GM04503 (cell line): ENCODE data around the gene SERPINC1.
"Not testable (repeated sequence)": the region's sequence is repeated elsewhere in the genome, so short reads cannot be mapped to it uniquely, and the experiment has no call there.

Experiments used
- DNase-seq: peaks from one replicate; pipeline ENCODE4 v3.0.0-alpha.2; 2012; ENCODE audit warnings: low read depth

SERPINC1 gene

DNA sequence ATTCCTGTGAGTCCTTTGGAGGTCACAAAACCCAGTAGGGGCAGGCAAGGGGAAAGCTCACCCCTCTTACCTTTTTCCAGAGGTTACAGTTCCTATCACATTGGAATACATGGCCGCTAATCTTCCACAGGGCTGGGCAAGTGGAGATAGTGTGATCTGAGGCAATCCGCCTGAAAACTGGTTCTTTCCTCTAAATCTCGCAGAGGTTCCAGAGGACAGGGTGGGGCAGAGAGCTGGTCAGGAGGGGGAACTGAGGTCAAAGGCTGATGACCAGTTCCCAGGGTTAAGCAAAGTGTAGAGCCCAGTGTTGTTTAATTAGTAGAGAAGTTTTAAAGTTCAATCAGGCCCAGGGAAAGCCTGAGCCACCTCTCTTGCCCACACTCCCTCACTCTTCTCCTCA is at the start of gene SERPINC1:
Gene SERPINC1 (minus strand): TSS at position 179 of the 400 bp plus-strand sequence. CDS start 68 bp downstream, at position 111.
- DNase-seq = no peak

DNA sequence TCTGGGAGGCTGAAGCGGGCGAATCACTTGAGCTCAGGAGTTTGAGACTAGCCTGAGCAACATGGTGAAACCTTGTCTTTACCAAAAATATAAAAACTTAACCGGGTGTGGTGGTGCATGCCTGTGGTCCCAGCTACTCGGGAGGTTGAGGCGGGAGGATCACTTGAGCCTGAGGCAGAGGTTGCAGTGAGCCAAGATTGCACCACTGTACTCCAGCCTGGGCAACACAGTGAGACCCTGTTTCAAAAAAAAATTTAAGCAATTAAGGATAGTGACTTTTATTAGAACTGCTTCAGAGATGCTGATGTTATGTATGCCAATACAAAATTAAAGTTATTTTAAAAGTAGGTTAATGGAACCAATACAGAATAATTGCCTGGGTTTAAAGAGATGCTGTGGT is 48.8 kb upstream of the SERPINC1 start:
- not testable (repeated sequence) for DNase-seq

DNA sequence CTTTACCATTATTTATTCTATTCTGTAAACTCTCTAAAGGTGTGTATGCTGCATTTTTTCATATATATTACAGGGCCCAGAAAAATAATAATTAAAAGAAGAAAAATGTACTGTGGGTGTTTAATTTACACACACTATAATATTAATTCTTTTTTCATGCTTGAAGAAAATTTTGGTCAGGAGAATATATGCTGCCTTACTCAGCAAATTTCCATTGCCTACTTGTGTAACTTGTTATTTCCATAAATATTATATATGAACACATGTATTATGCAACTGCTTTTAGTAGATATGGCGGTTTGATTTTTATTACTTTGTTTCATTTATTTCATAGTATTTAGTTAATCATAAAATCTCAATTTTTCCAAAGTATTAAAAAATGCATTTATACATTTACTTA is 46.4 kb upstream of the SERPINC1 start:
- no peak for DNase-seq

- no peak for DNase-seq
Observed at GRCh38 chr1:173960625-173961024, 43.5 kb upstream of the SERPINC1 start.

GRCh38 chr1:173954179-173954578 is 37.1 kb upstream of the SERPINC1 start:
- DNase-seq = no peak

GRCh38 chr1:173948594-173948993 is 31.5 kb upstream of the SERPINC1 start:
- DNase-seq = no peak

GRCh38 chr1:173946380-173946921 is 29.3 kb upstream of the SERPINC1 start:
- no peak for DNase-seq

- DNase-seq = no peak
Observed at GRCh38 chr1:173937062-173937461, 19.9 kb upstream of the SERPINC1 start.

- no peak for DNase-seq
Observed at GRCh38 chr1:173934440-173934839, 17.3 kb upstream of the SERPINC1 start.

GRCh38 chr1:173930541-173930940 is 13.4 kb upstream of the SERPINC1 start:
- not testable (repeated sequence) for DNase-seq

DNA sequence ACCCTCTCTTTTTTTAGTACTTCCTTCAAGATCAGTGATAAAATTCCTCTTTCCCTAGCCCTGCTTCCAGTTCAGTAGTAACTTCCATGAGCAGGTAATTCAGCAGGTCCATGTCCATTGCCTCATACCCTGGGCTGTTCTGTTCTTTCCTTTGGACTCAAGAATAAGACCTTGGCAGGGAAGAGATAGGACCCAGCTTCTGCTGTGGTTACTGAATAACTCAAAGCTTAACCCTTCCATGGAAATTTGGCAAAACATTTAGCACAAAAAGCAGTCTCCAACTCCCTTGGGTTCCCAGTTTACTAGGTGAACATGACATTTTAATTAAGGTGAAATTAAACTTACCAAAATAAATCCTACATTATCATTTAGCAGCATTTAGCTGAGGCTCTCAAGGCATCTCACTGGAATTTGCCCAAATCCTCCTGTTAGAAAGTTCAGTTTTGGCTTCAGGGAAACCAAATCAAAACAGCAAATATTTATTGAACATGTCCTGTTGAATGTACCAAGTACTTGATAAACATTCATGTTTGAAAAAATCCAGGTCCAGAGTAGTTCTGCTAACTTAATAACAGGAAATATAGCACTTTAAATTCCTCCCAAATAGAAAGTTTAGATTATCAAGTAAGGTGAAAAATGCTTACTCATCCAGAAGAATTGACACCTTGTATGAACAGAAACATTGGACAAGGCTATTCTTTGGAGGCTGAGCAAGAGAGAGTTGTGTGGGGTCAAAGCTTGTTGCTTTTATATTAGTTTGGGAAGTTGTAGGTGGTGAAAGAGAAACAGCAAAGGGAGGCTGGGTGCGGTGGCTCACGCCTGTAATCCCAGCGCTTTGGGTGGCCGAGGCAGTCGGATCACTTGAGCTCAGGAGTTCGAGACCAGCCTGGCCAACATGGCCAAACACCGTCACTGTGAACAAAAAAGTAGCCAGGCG is 8.4 kb upstream of the SERPINC1 start:
- DNase-seq = no peak

DNA sequence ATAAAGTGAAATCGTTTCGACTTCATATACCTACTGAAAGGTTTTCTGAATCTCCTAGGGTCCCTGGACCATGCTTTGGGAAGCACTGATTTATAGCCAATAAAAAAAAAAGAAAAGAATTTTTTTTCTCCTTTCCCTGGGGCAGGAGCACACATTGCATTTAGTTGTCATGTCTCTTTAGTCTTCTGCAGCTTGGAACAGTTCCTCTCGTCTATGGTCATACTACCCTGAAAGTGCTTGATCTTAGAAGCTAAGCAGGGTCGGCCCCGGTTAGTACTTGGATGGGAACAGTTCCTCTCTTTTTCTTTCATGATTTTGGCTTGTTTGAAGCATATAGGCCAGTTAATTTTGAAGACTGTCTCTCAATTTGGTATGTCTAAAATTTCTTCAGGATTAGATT is 3.7 kb upstream of the SERPINC1 start:
- DNase-seq = no peak

- no peak for DNase-seq
Observed at GRCh38 chr1:173917635-173918493, 737 bp upstream of the SERPINC1 start.

GRCh38 chr1:173916667-173917066 is 460 bp downstream of the SERPINC1 start:
- no peak for DNase-seq

- no peak for DNase-seq
Observed at GRCh38 chr1:173915596-173915995, 1.5 kb downstream of the SERPINC1 start.

DNA sequence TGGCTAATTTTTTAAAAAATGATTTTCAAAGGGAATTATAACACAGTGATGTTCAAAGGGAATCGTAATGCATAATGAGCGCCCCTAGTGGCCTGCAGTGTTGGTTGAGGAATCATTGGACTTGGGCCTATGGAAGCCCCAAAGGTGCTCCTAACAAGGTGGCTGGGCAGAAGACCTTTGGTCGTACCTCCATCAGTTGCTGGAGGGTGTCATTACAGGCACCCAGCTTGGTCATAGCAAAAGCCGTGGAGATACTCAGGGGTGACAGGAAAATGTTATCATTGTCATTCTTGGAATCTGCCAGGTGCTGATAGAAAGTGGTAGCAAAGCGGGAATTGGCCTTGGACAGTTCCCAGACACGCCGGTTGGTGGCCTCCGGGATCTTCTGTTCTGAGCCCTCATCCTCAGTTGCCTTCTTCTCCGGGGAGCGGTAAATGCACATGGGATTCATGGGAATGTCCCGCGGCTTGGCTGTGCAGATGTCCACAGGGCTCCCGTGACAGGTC is 2.7 kb downstream of the SERPINC1 start:
- no peak for DNase-seq

- DNase-seq = no peak
Observed at GRCh38 chr1:173913111-173913510, 4.0 kb downstream of the SERPINC1 start.

DNA sequence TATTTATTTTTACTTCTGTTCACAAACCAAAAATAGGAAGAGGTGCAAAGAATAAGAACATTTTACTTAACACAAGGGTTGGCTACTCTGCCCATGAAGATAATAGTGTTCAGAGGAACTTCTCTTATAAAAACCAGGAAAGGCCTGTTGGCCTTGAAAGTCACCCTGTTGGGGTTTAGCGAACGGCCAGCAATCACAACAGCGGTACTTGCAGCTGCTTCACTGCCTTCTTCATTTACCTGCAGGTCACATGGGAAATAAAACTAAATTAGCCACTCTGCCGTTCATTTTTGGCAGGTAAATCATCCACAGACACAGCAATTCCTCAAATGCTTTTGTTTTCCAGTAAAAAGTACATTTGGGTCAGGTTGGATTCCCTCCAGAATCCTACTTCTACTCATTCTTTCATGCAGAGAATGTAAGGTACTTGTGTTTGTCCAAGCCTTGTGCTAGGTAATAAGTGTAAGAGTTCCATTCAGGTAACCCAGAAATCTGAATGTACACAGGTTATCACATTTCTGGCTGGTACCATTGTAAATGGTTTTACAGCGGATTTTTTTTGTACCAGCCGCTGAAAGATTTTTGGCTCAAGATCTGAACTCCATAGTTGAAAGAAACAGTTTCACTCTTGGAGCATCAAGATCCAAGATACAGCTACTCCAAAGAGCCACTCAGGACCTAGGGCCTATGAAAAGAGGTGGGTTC is 13.1 kb downstream of the SERPINC1 start:
- no peak for DNase-seq

DNA sequence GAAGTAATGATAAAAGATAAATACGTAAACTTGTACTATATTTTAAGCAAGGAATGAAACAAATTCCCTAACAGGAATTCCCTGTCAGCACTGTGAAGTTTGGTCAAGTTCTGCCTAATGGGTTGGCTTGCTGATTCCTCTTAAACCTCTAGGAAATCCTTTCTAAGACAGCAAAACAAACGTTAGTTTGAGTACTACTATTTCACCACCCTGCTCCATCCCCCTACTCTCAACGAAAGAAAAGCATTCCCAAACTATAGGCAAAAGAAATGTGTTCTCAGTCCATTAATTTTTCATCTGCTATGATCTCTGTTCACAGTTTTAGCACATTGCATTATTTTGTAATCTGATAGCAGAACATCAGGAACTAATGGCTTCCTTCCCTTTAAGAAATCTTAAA is 16.1 kb downstream of the SERPINC1 start:
- no peak for DNase-seq

GRCh38 chr1:173900427-173900826 is 16.7 kb downstream of the SERPINC1 start:
- DNase-seq = no peak

- DNase-seq = no peak
Observed at GRCh38 chr1:173894189-173894588, 22.9 kb downstream of the SERPINC1 start.

- DNase-seq = no peak
Observed at GRCh38 chr1:173893611-173894010, 23.5 kb downstream of the SERPINC1 start.
